IMR-90 (cell line): ENCODE results near the gene ECSIT. TPM values are rescaled to one million over a fixed set of nuclear protein-coding genes. Genes with fewer than 3 reads are reported as not detected.

Experiments used
- ATAC-seq: fragments of 200-7000 bp; cut with Tn5 transposase; 2 replicates; pipeline ENCODE4 v1.9.1; 2020; ENCODE audit warnings: low read depth, mild to moderate bottlenecking, moderate library complexity
- BruUV-seq: library from RNA; stranded (reverse); fragments of 400-500 nt; replicated peaks from 2 replicates; lab custom pipeline; 2021; lab: Mats Ljungman, UMichigan
- CTCF ChIA-PET: fragments of 300-600 bp; formaldehyde crosslinking; extraction: SDS; loops from one replicate; lab custom pipeline; 2021; ENCODE audit warnings: antibody characterized with exemption; lab: Yijun Ruan, JAX
- POLR2A ChIA-PET: fragments of 300-600 bp; sonication (Branson Sonifier 250); formaldehyde crosslinking; loops from one replicate; lab custom pipeline; 2022; ENCODE audit warnings: antibody characterized with exemption; ENCODE audit not compliant: unreplicated experiment; lab: Charles Lee
- DNase-seq: peaks from one replicate; pipeline ENCODE4 v3.0.0; 2013
- H2AFZ ChIP-seq: replicated peaks from 2 replicates; pipeline ENCODE3; 2013; ENCODE audit warnings: low read length, mild to moderate bottlenecking; ENCODE audit not compliant: poor library complexity
- H2AK5ac ChIP-seq: 2 replicates; pipeline ENCODE4 v1.6.1; 2013; ENCODE audit warnings: low read depth, low read length, inconsistent platforms
- H2AK9ac ChIP-seq: replicated peaks from 2 replicates; pipeline ENCODE3; 2013; ENCODE audit warnings: mild to moderate bottlenecking, low read depth, low read length, moderate library complexity; ENCODE audit not compliant: poor library complexity
- H2BK120ac ChIP-seq: 2 replicates; pipeline ENCODE4 v1.6.1; 2013; ENCODE audit warnings: low read depth, low read length, inconsistent platforms
- H2BK15ac ChIP-seq: 3 replicates; pipeline ENCODE4 v1.6.1; 2013; ENCODE audit warnings: low read depth, low read length, inconsistent platforms
- H2BK20ac ChIP-seq: 2 replicates; pipeline ENCODE4 v1.6.1; 2013; ENCODE audit warnings: low read depth, mild to moderate bottlenecking, inconsistent platforms, low read length, moderate library complexity
- H2BK5ac ChIP-seq: 2 replicates; pipeline ENCODE4 v1.6.1; 2013; ENCODE audit warnings: mild to moderate bottlenecking, low read depth, low read length, inconsistent platforms; ENCODE audit not compliant: poor library complexity, severe bottlenecking
- H3K14ac ChIP-seq: replicated peaks from 2 replicates; pipeline ENCODE4 v1.6.1; 2013; ENCODE audit warnings: low read depth, low read length, inconsistent platforms
- H3K18ac ChIP-seq: 2 replicates; pipeline ENCODE4 v1.6.1; 2013; ENCODE audit warnings: low read depth, low read length, control low read depth
- H3K23ac ChIP-seq: 2 replicates; pipeline ENCODE4 v1.6.1; 2013; ENCODE audit warnings: low read depth, low read length, inconsistent platforms
- H3K27ac ChIP-seq: 2 replicates; pipeline ENCODE4 v1.5.1; 2013; ENCODE audit warnings: mild to moderate bottlenecking, control low read depth, low read length; ENCODE audit not compliant: insufficient read depth
- H3K27me3 ChIP-seq: 2 replicates; pipeline ENCODE4 v1.6.1; 2013; ENCODE audit warnings: low read length; ENCODE audit not compliant: control insufficient read depth, insufficient read depth
- H3K36me3 ChIP-seq: 2 replicates; pipeline ENCODE4 v1.6.1; 2013; ENCODE audit warnings: low read length, mixed read lengths; ENCODE audit not compliant: control insufficient read depth, insufficient read depth
- H3K4ac ChIP-seq: 2 replicates; pipeline ENCODE4 v1.6.1; 2013; ENCODE audit warnings: low read depth, low read length, inconsistent platforms
- H3K4me1 ChIP-seq: 2 replicates; pipeline ENCODE4 v1.6.1; 2013; ENCODE audit warnings: low read length, mixed read lengths; ENCODE audit not compliant: control insufficient read depth, insufficient read depth
- H3K4me2 ChIP-seq: 2 replicates; pipeline ENCODE4 v1.6.1; 2013; ENCODE audit warnings: low read depth, mild to moderate bottlenecking, control low read depth, low read length, moderate library complexity
- H3K4me3 ChIP-seq: 2 replicates; pipeline ENCODE4 v1.5.1; 2013; ENCODE audit warnings: low read depth, mild to moderate bottlenecking, control low read depth, low read length, moderate library complexity; ENCODE audit not compliant: insufficient read depth
- H3K56ac ChIP-seq: 2 replicates; pipeline ENCODE4 v1.6.1; 2013; ENCODE audit warnings: low read length, inconsistent platforms; ENCODE audit not compliant: insufficient read depth; ENCODE audit errors: extremely low read depth
- H3K79me1 ChIP-seq, 2 experiments: 2 replicates each; pipeline ENCODE4 v1.6.1; 2013; ENCODE audit warnings: low read length in 2 of 2, inconsistent platforms in 1 of 2, low read depth in 1 of 2
- H3K9ac ChIP-seq: 2 replicates; pipeline ENCODE4 v1.6.1; 2013; ENCODE audit warnings: low read depth, low read length, control low read depth
- H3K9me1 ChIP-seq: 2 replicates; pipeline ENCODE4 v1.6.1; 2013; ENCODE audit warnings: low read length, inconsistent platforms; ENCODE audit not compliant: insufficient read depth
- H3K9me3 ChIP-seq: 2 replicates; pipeline ENCODE4 v1.6.1; 2013; ENCODE audit warnings: low read length; ENCODE audit not compliant: control insufficient read depth, insufficient read depth
- H4K20me1 ChIP-seq: 2 replicates; pipeline ENCODE4 v1.6.1; 2013; ENCODE audit warnings: low read length, inconsistent platforms; ENCODE audit not compliant: insufficient read depth
- H4K5ac ChIP-seq: 2 replicates; pipeline ENCODE4 v1.6.1; 2013; ENCODE audit warnings: mild to moderate bottlenecking, low read depth, low read length, control low read depth
- H4K8ac ChIP-seq, 2 experiments: 2 replicates each; pipeline ENCODE4 v1.6.1; 2013; ENCODE audit warnings: low read depth in 2 of 2, low read length in 2 of 2, control low read depth in 1 of 2, inconsistent platforms in 1 of 2
- H4K91ac ChIP-seq: 2 replicates; pipeline ENCODE4 v1.6.1; 2013; ENCODE audit warnings: low read depth, low read length, inconsistent platforms; ENCODE audit not compliant: insufficient read depth
- CEBPB ChIP-seq: IDR thresholded peaks from 2 replicates; pipeline ENCODE4 v1.6.1; 2012; ENCODE audit warnings: low read depth, low read length, improper control_type of control experiment
- CHD1 ChIP-seq: IDR thresholded peaks from 2 replicates; pipeline ENCODE4 v1.6.1; 2012; ENCODE audit warnings: low read depth, low read length, improper control_type of control experiment
- CTCF ChIP-seq: conservative IDR thresholded peaks from 2 replicates; pipeline ENCODE4 v1.5.1; 2012; ENCODE audit warnings: mild to moderate bottlenecking, low read depth, low read length, improper control_type of control experiment
- ELK1 ChIP-seq: fragments of 150-350 bp; IDR thresholded peaks from 2 replicates; pipeline ENCODE4 v1.6.1; 2016; ENCODE audit warnings: low read depth, mild to moderate bottlenecking, low read length, moderate library complexity, borderline replicate concordance
- FOS ChIP-seq: fragments of 150-350 bp; IDR thresholded peaks from 2 replicates; pipeline ENCODE4 v1.6.1; 2016; ENCODE audit warnings: low read depth, low read length
- MAFK ChIP-seq: IDR thresholded peaks from 2 replicates; pipeline ENCODE4 v1.6.1; 2012; ENCODE audit warnings: low read depth, low read length, improper control_type of control experiment
- MAZ ChIP-seq: IDR thresholded peaks from 2 replicates; pipeline ENCODE4 v1.6.1; 2012; ENCODE audit warnings: low read depth, mild to moderate bottlenecking, low read length, improper control_type of control experiment, moderate library complexity, borderline replicate concordance
- MXI1 ChIP-seq: IDR thresholded peaks from 2 replicates; pipeline ENCODE4 v1.6.1; 2012; ENCODE audit warnings: low read depth, mild to moderate bottlenecking, low read length, moderate library complexity, borderline replicate concordance
- NFE2L2 ChIP-seq: fragments of 150-350 bp; IDR thresholded peaks from 2 replicates; pipeline ENCODE4 v1.6.1; 2016; ENCODE audit warnings: low read depth, mild to moderate bottlenecking, low read length
- POLR2A ChIP-seq: IDR thresholded peaks from 2 replicates; pipeline ENCODE4 v1.6.1; 2012; ENCODE audit warnings: mild to moderate bottlenecking, low read depth, low read length
- RCOR1 ChIP-seq: IDR thresholded peaks from 2 replicates; pipeline ENCODE4 v1.6.1; 2012; ENCODE audit warnings: mild to moderate bottlenecking, low read length, improper control_type of control experiment; ENCODE audit not compliant: insufficient replicate concordance
- RFX5 ChIP-seq: IDR thresholded peaks from 2 replicates; pipeline ENCODE4 v1.8.0; 2012; ENCODE audit warnings: low read depth, mild to moderate bottlenecking, low read length, moderate library complexity
- WGBS, 2 experiments: methylation state at CpG; one replicate each; pipeline versions ENCODE4 v1.1.5 to v1.1.7; 2013; ENCODE audit warnings: missing lambda C conversion rate in 2 of 2; ENCODE audit not compliant: insufficient read length in 1 of 2; ENCODE audit errors: extremely low coverage in 2 of 2; 5-methylcytosine and 5-hydroxymethylcytosine counted together
- dilution Hi-C: fragments of 300-500 bp; cut with HindIII; formaldehyde crosslinking; loops from one replicate; pipeline ENCODE4 v1.14.3; 2018; ENCODE audit warnings: low sequenced_read_pairs; ENCODE audit not compliant: unreplicated experiment
- in situ Hi-C: fragments of 300-500 bp; cut with MboI; formaldehyde crosslinking; loops from 3 replicates; pipeline ENCODE4 v1.14.3; 2019; ENCODE audit warnings: low sequenced_read_pairs, inconsistent platforms, mixed read lengths
- intact Hi-C: fragments of 100-400 bp; cut with micrococcal nuclease; formaldehyde crosslinking; loops from 2 replicates; pipeline ENCODE4 v1.10.0; 2022
- polyA plus RNA-seq, 3 experiments: library from polyadenylated mRNA; depleted of rRNA; stranded (reverse); fragments of >200 nt; gene quantifications; 2 replicates each; pipeline ENCODE4 v1.2.3, GENCODE V29; 2012; ENCODE audit warnings: low replicate concordance in 1 of 3
- total RNA-seq: library from RNA; depleted of rRNA; stranded (reverse); fragments of >200 nt; gene quantifications from 2 replicates; pipeline ENCODE4 v1.2.3, GENCODE V29; 2012

ECSIT gene
- total and polyA plus RNA-seq, 2 of the 4 experiments (the other 2 are of a cell fraction): 30.5 to 42.3 TPM

- H3K79me1 ChIP-seq: peaks cover 0 to 11% of the 10 kb centered on the region in 2 experiments; a peak in 2 of 4 replicates
- H3K9me3 ChIP-seq: no peaks in the 10 kb centered on the region
- H3K4ac ChIP-seq: no peak overlapping the region
- no peak overlapping the region for H2BK5ac ChIP-seq
- no peak overlapping the region for H3K9ac ChIP-seq
- H3K56ac ChIP-seq: no peak overlapping the region
- CTCF ChIA-PET: no interaction called here
- POLR2A ChIA-PET: no interaction called here
- H3K27ac ChIP-seq: no peak overlapping the region
- no peak for DNase-seq
- H3K23ac ChIP-seq: no peak overlapping the region
- no peak overlapping the region for H4K5ac ChIP-seq
- 92% methylated on average over 12 of the region's 27 CpGs; no CpG with 5 or more reads in 1 of the 2 experiments for WGBS, 2 experiments
- H3K18ac ChIP-seq: no peak overlapping the region
- H2BK120ac ChIP-seq: no peak overlapping the region
- no peak overlapping the region for H3K4me3 ChIP-seq
- H3K4me1 ChIP-seq: peaks cover 3% of the 10 kb centered on the region
- peaks cover 8% of the 10 kb centered on the region for H3K36me3 ChIP-seq
- H3K9me1 ChIP-seq: peaks cover 7% of the 10 kb centered on the region; the same call in 1 of the 2 replicates
- no peak overlapping the region for H4K8ac ChIP-seq
- no peak overlapping the region for H3K4me2 ChIP-seq
- no peak overlapping the region for H2BK20ac ChIP-seq
- dilution Hi-C loops: no loop called here
- no peak overlapping the region for H3K14ac ChIP-seq
- in situ Hi-C loops: loop anchor here (5.0 kb wide), 1 partner anchor 93 kb away; no protein-coding TSS in a partner anchor
- ATAC-seq: no peak
- intact Hi-C loops: no loop called here
- no peaks in the 10 kb centered on the region for H3K27me3 ChIP-seq
- H2BK15ac ChIP-seq: no peak overlapping the region
- H4K20me1 ChIP-seq: no peaks in the 10 kb centered on the region; the same call in 1 of the 2 replicates
- no peak overlapping the region for H2AK9ac ChIP-seq
- TF ChIP-seq MXI1 (no peak), RFX5 (no peak), POLR2A (no peak), MAZ (no peak), NFE2L2 (no peak), FOS (no peak), RCOR1 (no peak), CTCF (no peak), MAFK (no peak), ELK1 (no peak), CHD1 (no peak), CEBPB (no peak)
- BruUV-seq: no TSS peak
- no peak overlapping the region for H4K91ac ChIP-seq
- no peak overlapping the region for H2AFZ ChIP-seq
- no peak overlapping the region for H2AK5ac ChIP-seq
Measured at GRCh38 chr19:11494634-11495285, 34.2 kb downstream of the ECSIT start.
